ENCODE results near the gene DNAJA2. TPM values are rescaled to one million over a fixed set of nuclear protein-coding genes. Genes with fewer than 3 reads are reported as not detected.
A peak's percentile ranks its signal among the peaks of the same experiment; 100 is the strongest.

DNAJA2 gene
- total and polyA plus RNA-seq, 7 donors: 33.6 to 68.7 (median 59.0) TPM

GRCh38 chr16:46911038-46911437, 62.4 kb downstream of the DNAJA2 start:
- no peak for DNase-seq
- TF ChIP-seq EP300 (IDR thresholded peaks at IDR 0.05) (no peak), CTCF (IDR thresholded peaks at IDR 0.05) (no peak), POLR2A (IDR thresholded peaks at IDR 0.05) (no peak), POLR2AphosphoS5 (IDR thresholded peaks at IDR 0.05) (no peak)
- peaks cover 0 to 5% (median 0%) of the 10 kb centered on the region in 4 donors for H3K4me1 ChIP-seq
- intact Hi-C loops (cut with DNase I): no loop called here
- H3K4me3 ChIP-seq: no peak overlapping the region
- no peaks in the 10 kb centered on the region for H3K9me3 ChIP-seq
- WGBS, 2 donors: 70 to 81% methylated on average over 3 of the region's 3 CpGs
- H3K36me3 ChIP-seq: peaks cover 0 to 11% (median 0%) of the 10 kb centered on the region in 4 donors
- H3K27ac ChIP-seq: no peak overlapping the region
- no peaks in the 10 kb centered on the region for H3K27me3 ChIP-seq

GRCh38 chr16:46908540-46909372, 64.7 kb downstream of the DNAJA2 start:
- no peaks in the 10 kb centered on the region for H3K27me3 ChIP-seq
- H3K4me1 ChIP-seq: peaks cover 0 to 5% (median 0%) of the 10 kb centered on the region in 4 donors
- H3K27ac ChIP-seq: no peak overlapping the region
- DNase-seq: no peak
- no peak overlapping the region for H3K4me3 ChIP-seq
- 52 to 54% methylated on average over 6 of the region's 6 CpGs for WGBS, 2 donors
- intact Hi-C loops (cut with DNase I): loop anchor here (1.0 to 2.0 kb wide), 2 partner anchors 24 to 54 kb away; partner anchors contain the start of gene GPT2
- TF ChIP-seq EP300 (IDR thresholded peaks at IDR 0.05): no peak
- peak in 3 of 4 experiments; percentile 69 to 85 (median 74) for TF ChIP-seq CTCF (IDR thresholded peaks at IDR 0.05)
- no peaks in the 10 kb centered on the region for H3K9me3 ChIP-seq
- peaks cover 0 to 11% (median 0%) of the 10 kb centered on the region in 4 donors for H3K36me3 ChIP-seq

- peaks cover 0 to 16% (median 0%) of the 10 kb centered on the region in 4 donors for H3K36me3 ChIP-seq
- H3K4me1 ChIP-seq: peaks cover 0 to 5% (median 0%) of the 10 kb centered on the region in 4 donors
- intact Hi-C loops (cut with DNase I): no loop called here
- 89 to 92% methylated on average over 12 of the region's 12 CpGs for WGBS, 2 donors
- H3K27ac ChIP-seq: no peak overlapping the region
- no peak for DNase-seq
- no peak for TF ChIP-seq POLR2AphosphoS5 (IDR thresholded peaks at IDR 0.05)
- TF ChIP-seq CTCF (IDR thresholded peaks at IDR 0.05): no peak
- no peak for TF ChIP-seq EP300 (IDR thresholded peaks at IDR 0.05)
- TF ChIP-seq POLR2A (IDR thresholded peaks at IDR 0.05): no peak
- H3K27me3 ChIP-seq: no peaks in the 10 kb centered on the region
- H3K4me3 ChIP-seq: no peak overlapping the region
- no peaks in the 10 kb centered on the region for H3K9me3 ChIP-seq
Observed at GRCh38 chr16:46907061-46907774, 66.3 kb downstream of the DNAJA2 start.

- Histone ChIP-seq H3K4me3 (no peak overlapping the region), H3K9me3 (no peaks in the 10 kb centered on the region), H3K36me3 (peaks cover 0 to 16% (median 0%) of the 10 kb centered on the region in 4 donors), H3K4me1 (peaks cover 0 to 5% (median 0%) of the 10 kb centered on the region in 4 donors), H3K27me3 (no peaks in the 10 kb centered on the region), H3K27ac (no peak overlapping the region)
- no peak for TF ChIP-seq POLR2A (IDR thresholded peaks at IDR 0.05)
- no peak for TF ChIP-seq CTCF (IDR thresholded peaks at IDR 0.05)
- no peak for TF ChIP-seq POLR2AphosphoS5 (IDR thresholded peaks at IDR 0.05)
- no peak for TF ChIP-seq EP300 (IDR thresholded peaks at IDR 0.05)
- DNase-seq: no peak
- intact Hi-C loops (cut with DNase I): no loop called here
- 93 to 94% methylated on average over 12 of the region's 12 CpGs for whole genome bisulfite sequencing, 2 donors
Observed at GRCh38 chr16:46906360-46907060, 67.0 kb downstream of the DNAJA2 start.

Other genes starting within 250 kb of the DNAJA2 start
- under 1 TPM in 3 of 4 donors, not detected in 1; under 0.01 to 0.16 (median 0.14) TPM for gene MYLK3, start 225.3 kb downstream of the DNAJA2 start, total RNA-seq
- under 1 TPM; under 0.01 to 0.07 (median under 0.01) TPM for gene MYLK3, start 225.3 kb downstream of the DNAJA2 start, polyA plus RNA-seq
- gene C16orf87, start 142.5 kb downstream of the DNAJA2 start, total RNA-seq: 10 to 100 TPM in 2 of 4 donors, 1 to 10 TPM in 2; 5.0 to 10.5 (median 8.7) TPM
- 1 to 10 TPM; 5.1 to 6.0 (median 5.9) TPM for gene C16orf87, start 142.5 kb downstream of the DNAJA2 start, polyA plus RNA-seq
- 10 to 100 TPM in 2 of 4 donors, 1 to 10 TPM in 2; 3.3 to 17.1 (median 10.7) TPM for gene GPT2, start 89.3 kb downstream of the DNAJA2 start, total RNA-seq
- gene GPT2, start 89.3 kb downstream of the DNAJA2 start, polyA plus RNA-seq: 10 to 100 TPM; 12.6 to 28.7 (median 27.4) TPM
- under 1 TPM; 0.28 to 0.95 (median 0.69) TPM for gene NETO2, start 170.3 kb upstream of the DNAJA2 start, total RNA-seq
- gene NETO2, start 170.3 kb upstream of the DNAJA2 start, polyA plus RNA-seq: 1 to 10 TPM; 4.6 to 7.1 (median 5.4) TPM

Measured in sigmoid colon (tissue), 7 donors.